ENCODE data around the gene PANK4.

Gene PANK4

GRCh38 chr1:2563205-2563604 is 36.8 kb upstream of the PANK4 start:
- Mint-ChIP-seq H3K9me3 (no peaks in the 10 kb centered on the region), H3K27ac (no peak overlapping the region), H3K36me3 (ENCODE audit: low read depth) (peaks cover 12% of the 10 kb centered on the region), H3K27me3 (ENCODE audit: low read depth) (no peaks in the 10 kb centered on the region), H3K4me3 (no peak overlapping the region), H3K4me1 (ENCODE audit: low read depth) (peaks cover 6% of the 10 kb centered on the region)
- no peak for DNase-seq (ENCODE audit: low spot score)

GRCh38 chr1:2561898-2562895 is 35.8 kb upstream of the PANK4 start:
- Mint-ChIP-seq H3K4me1 (ENCODE audit: low read depth) (peaks cover 10% of the 10 kb centered on the region), H3K27ac (no peak overlapping the region), H3K36me3 (ENCODE audit: low read depth) (peaks cover 16% of the 10 kb centered on the region)

GRCh38 chr1:2561446-2561845 is 35.0 kb upstream of the PANK4 start:
- DNase-seq (ENCODE audit: low spot score): no peak
- no peaks in the 10 kb centered on the region for H3K27me3 Mint-ChIP-seq (ENCODE audit: low read depth)
- H3K4me1 Mint-ChIP-seq (ENCODE audit: low read depth): peaks cover 12% of the 10 kb centered on the region
- peaks cover 20% of the 10 kb centered on the region for H3K36me3 Mint-ChIP-seq (ENCODE audit: low read depth)
- H3K9me3 Mint-ChIP-seq: no peaks in the 10 kb centered on the region
- no peak overlapping the region for H3K4me3 Mint-ChIP-seq
- peak overlapping the region; percentile 72 for H3K27ac Mint-ChIP-seq

More at GRCh38 chr1:2561898-2562895, 35.8 kb upstream of the PANK4 start:
- H3K27me3 Mint-ChIP-seq (ENCODE audit: low read depth): no peaks in the 10 kb centered on the region
- DNase-seq (ENCODE audit: low spot score): no peak
- no peak overlapping the region for H3K4me3 Mint-ChIP-seq
- no peaks in the 10 kb centered on the region for H3K9me3 Mint-ChIP-seq

GRCh38 chr1:2560299-2561073 is 34.1 kb upstream of the PANK4 start:
- no peaks in the 10 kb centered on the region for H3K9me3 Mint-ChIP-seq
- H3K4me1 Mint-ChIP-seq (ENCODE audit: low read depth): peaks cover 14% of the 10 kb centered on the region
- no peak overlapping the region for H3K27ac Mint-ChIP-seq
- H3K4me3 Mint-ChIP-seq: no peak overlapping the region
- no peak for DNase-seq (ENCODE audit: low spot score)
- peaks cover 22% of the 10 kb centered on the region for H3K36me3 Mint-ChIP-seq (ENCODE audit: low read depth)
- H3K27me3 Mint-ChIP-seq (ENCODE audit: low read depth): no peaks in the 10 kb centered on the region

- peaks cover 24% of the 10 kb centered on the region for H3K36me3 Mint-ChIP-seq (ENCODE audit: low read depth)
- no peaks in the 10 kb centered on the region for H3K27me3 Mint-ChIP-seq (ENCODE audit: low read depth)
- no peak overlapping the region for H3K4me3 Mint-ChIP-seq
- DNase-seq (ENCODE audit: low spot score): no peak
- peaks cover 19% of the 10 kb centered on the region for H3K4me1 Mint-ChIP-seq (ENCODE audit: low read depth)
- no peaks in the 10 kb centered on the region for H3K9me3 Mint-ChIP-seq
- H3K27ac Mint-ChIP-seq: no peak overlapping the region
Measured at GRCh38 chr1:2559509-2560298, 33.3 kb upstream of the PANK4 start.

GRCh38 chr1:2558861-2559260 is 32.5 kb upstream of the PANK4 start:
- no peaks in the 10 kb centered on the region for H3K9me3 Mint-ChIP-seq
- H3K27ac Mint-ChIP-seq: peak overlapping the region; percentile 60
- DNase-seq (ENCODE audit: low spot score): no peak
- H3K4me1 Mint-ChIP-seq (ENCODE audit: low read depth): peaks cover 25% of the 10 kb centered on the region
- H3K36me3 Mint-ChIP-seq (ENCODE audit: low read depth): peaks cover 26% of the 10 kb centered on the region
- H3K27me3 Mint-ChIP-seq (ENCODE audit: low read depth): no peaks in the 10 kb centered on the region
- peak overlapping the region; percentile 59 for H3K4me3 Mint-ChIP-seq

- peak overlapping the region; percentile 60 for H3K27ac Mint-ChIP-seq
- H3K4me3 Mint-ChIP-seq: peak overlapping the region; percentile 99
- H3K27me3 Mint-ChIP-seq (ENCODE audit: low read depth): no peaks in the 10 kb centered on the region
- no peak for DNase-seq (ENCODE audit: low spot score)
- peaks cover 28% of the 10 kb centered on the region for H3K36me3 Mint-ChIP-seq (ENCODE audit: low read depth)
- no peaks in the 10 kb centered on the region for H3K9me3 Mint-ChIP-seq
- peaks cover 28% of the 10 kb centered on the region for H3K4me1 Mint-ChIP-seq (ENCODE audit: low read depth)
Measured at GRCh38 chr1:2558420-2558819, 32.0 kb upstream of the PANK4 start.

- DNase-seq (ENCODE audit: low spot score): no peak
- H3K27ac Mint-ChIP-seq: peak overlapping the region; percentile 86
- H3K9me3 Mint-ChIP-seq: no peaks in the 10 kb centered on the region
- H3K27me3 Mint-ChIP-seq (ENCODE audit: low read depth): no peaks in the 10 kb centered on the region
- H3K4me1 Mint-ChIP-seq (ENCODE audit: low read depth): peaks cover 28% of the 10 kb centered on the region
- H3K36me3 Mint-ChIP-seq (ENCODE audit: low read depth): peaks cover 28% of the 10 kb centered on the region
- peak overlapping the region; percentile 99 for H3K4me3 Mint-ChIP-seq
Measured at GRCh38 chr1:2557482-2558400, 31.3 kb upstream of the PANK4 start.

GRCh38 chr1:2556678-2557481 is 30.5 kb upstream of the PANK4 start:
- peak; percentile 50 for DNase-seq (ENCODE audit: low spot score)
- peaks cover 27% of the 10 kb centered on the region for H3K36me3 Mint-ChIP-seq (ENCODE audit: low read depth)
- no peaks in the 10 kb centered on the region for H3K27me3 Mint-ChIP-seq (ENCODE audit: low read depth)
- H3K9me3 Mint-ChIP-seq: no peaks in the 10 kb centered on the region
- peak overlapping the region; percentile 96 for H3K27ac Mint-ChIP-seq
- H3K4me1 Mint-ChIP-seq (ENCODE audit: low read depth): peaks cover 28% of the 10 kb centered on the region
- peak overlapping the region; percentile 99 for H3K4me3 Mint-ChIP-seq

- H3K36me3 Mint-ChIP-seq (ENCODE audit: low read depth): peaks cover 22% of the 10 kb centered on the region
- DNase-seq (ENCODE audit: low spot score): peak; percentile 62
- H3K4me3 Mint-ChIP-seq: peak within 1 kb of the TSS; percentile 99
- peak within 1 kb of the TSS; percentile 96 for H3K27ac Mint-ChIP-seq
- H3K27me3 Mint-ChIP-seq (ENCODE audit: low read depth): no peaks in the 10 kb centered on the region
- H3K4me1 Mint-ChIP-seq (ENCODE audit: low read depth): peaks cover 27% of the 10 kb centered on the region
- H3K9me3 Mint-ChIP-seq: no peaks in the 10 kb centered on the region
Measured at GRCh38 chr1:2556277-2556677, 29.9 kb upstream of the PANK4 start, which contains the start of gene TNFRSF14. Gene TNFRSF14 (plus strand): TSS chr1:2556371. CDS start chr1:2556665, 294 bp downstream.

GRCh38 chr1:2555634-2556276 is 29.4 kb upstream of the PANK4 start:
- Mint-ChIP-seq H3K9me3 (no peaks in the 10 kb centered on the region), H3K4me3 (peak overlapping the region; percentile 99), H3K4me1 (ENCODE audit: low read depth) (peaks cover 25% of the 10 kb centered on the region), H3K36me3 (ENCODE audit: low read depth) (peaks cover 24% of the 10 kb centered on the region), H3K27ac (peak overlapping the region; percentile 96), H3K27me3 (ENCODE audit: low read depth) (no peaks in the 10 kb centered on the region)
- peak; percentile 85 for DNase-seq (ENCODE audit: low spot score)

Data from T-helper 2 cell treated with Interferon-gamma antibody and Interleukin-4, amounts not matched to agents 5 μg/mL and 100 μg/mL, for 36 hours (primary cell).